Naive thymus-derived CD4-positive, alpha-beta T cell (primary cell): ENCODE data around the gene FRS2. TPM values are rescaled to one million over a fixed set of nuclear protein-coding genes. Genes with fewer than 3 reads are reported as not detected.

Experiments
- ATAC-seq: fragments of 150-1000 bp; cut with Tn5 transposase; 2 replicates; pipeline ENCODE4 v1.10.0; 2021; ENCODE audit warnings: mild to moderate bottlenecking, moderate library complexity
- CTCF ChIA-PET: fragments of 350-600 bp; sonication (Branson Sonifier 250); formaldehyde crosslinking; loops from one replicate; lab custom pipeline; 2021; ENCODE audit warnings: antibody characterized with exemption; lab: Charles Lee
- POLR2A ChIA-PET: fragments of 350-600 bp; sonication (Branson Sonifier 250); formaldehyde crosslinking; loops from one replicate; lab custom pipeline; 2021; ENCODE audit warnings: antibody characterized with exemption, inconsistent platforms; lab: Charles Lee
- DNase-seq, 9 donors: peaks; one replicate each; pipeline versions ENCODE4 v3.0.0 to v3.0.0-alpha.2; 2020 to 2022; ENCODE audit warnings: mixed read lengths in 1 of 9
- H3K27ac ChIP-seq: one replicate; pipeline ENCODE4 v1.7.0; 2013; ENCODE audit warnings: mild to moderate bottlenecking, low read depth, low read length, moderate library complexity
- H3K27me3 ChIP-seq, 2 donors: one replicate each; pipeline ENCODE4 v1.7.0; 2013; ENCODE audit warnings: low read length in 2 of 2, mild to moderate bottlenecking in 2 of 2, moderate library complexity in 2 of 2; ENCODE audit not compliant: control insufficient read depth in 2 of 2, insufficient read depth in 2 of 2
- H3K36me3 ChIP-seq, 3 experiments: 1 replicate in 2 of 3; 2 replicates in 1 of 3; pipeline ENCODE4 v1.7.0; 2013; ENCODE audit warnings: low read length in 3 of 3, mild to moderate bottlenecking in 3 of 3, moderate library complexity in 1 of 3; ENCODE audit not compliant: insufficient read depth in 3 of 3, control insufficient read depth in 2 of 3
- H3K4me1 ChIP-seq, 2 donors: one replicate each; pipeline ENCODE4 v1.7.0; 2013; ENCODE audit warnings: low read length in 2 of 2, mild to moderate bottlenecking in 2 of 2, moderate library complexity in 1 of 2; ENCODE audit not compliant: control insufficient read depth in 2 of 2, insufficient read depth in 2 of 2
- H3K4me3 ChIP-seq: 2 replicates; pipeline ENCODE4 v1.7.0; 2013; ENCODE audit warnings: mild to moderate bottlenecking, low read length
- H3K9me3 ChIP-seq, 3 experiments: 1 replicate in 2 of 3; 2 replicates in 1 of 3; pipeline ENCODE4 v1.7.0; 2013; ENCODE audit warnings: low read length in 3 of 3; ENCODE audit not compliant: control insufficient read depth in 2 of 3
- H3K27ac Mint-ChIP-seq, 9 donors: one replicate each; pipeline ENCODE4 v1.8.0; 2020 to 2022; ENCODE audit warnings: mixed read lengths in 9 of 9, mild to moderate bottlenecking in 8 of 9, moderate library complexity in 5 of 9, inconsistent platforms in 2 of 9
- H3K27me3 Mint-ChIP-seq, 5 donors: one replicate each; pipeline ENCODE4 v1.8.0; 2021 to 2022; ENCODE audit warnings: mixed read lengths in 5 of 5, mild to moderate bottlenecking in 1 of 5
- H3K36me3 Mint-ChIP-seq, 5 donors: one replicate each; pipeline ENCODE4 v1.8.0; 2020 to 2022; ENCODE audit warnings: mixed read lengths in 5 of 5, mild to moderate bottlenecking in 3 of 5, inconsistent platforms in 1 of 5
- H3K4me1 Mint-ChIP-seq, 7 donors: one replicate each; pipeline ENCODE4 v1.8.0; 2020 to 2022; ENCODE audit warnings: mixed read lengths in 7 of 7, mild to moderate bottlenecking in 3 of 7, inconsistent platforms in 1 of 7
- H3K4me3 Mint-ChIP-seq, 10 donors: one replicate each; pipeline ENCODE4 v1.8.0; 2020 to 2022; ENCODE audit warnings: mild to moderate bottlenecking in 10 of 10, mixed read lengths in 10 of 10, moderate library complexity in 6 of 10, inconsistent platforms in 2 of 10
- H3K9me3 Mint-ChIP-seq, 11 donors: one replicate each; pipeline ENCODE4 v1.8.0; 2020 to 2022; ENCODE audit warnings: mixed read lengths in 11 of 11, mild to moderate bottlenecking in 4 of 11, inconsistent platforms in 1 of 11, moderate library complexity in 1 of 11
- intact Hi-C, 2 donors: fragments of 100-400 bp; cut with micrococcal nuclease; formaldehyde crosslinking; loops; one replicate each; pipeline ENCODE4 v1.15.1; 2023
- polyA plus RNA-seq, 2 donors: library from polyadenylated mRNA; unstranded; fragments of 300-500 nt; fragmentation: Illumina TruSeq; gene quantifications; one replicate each; pipeline ENCODE4 v1.2.3, GENCODE V29; 2021
- total RNA-seq, 6 experiments: library from RNA in 5 of 6; stranded (reverse) in 5 of 6; gene quantifications; 1 replicate in 5 of 6; 2 replicates in 1 of 6; pipeline ENCODE4 v1.2.3 and lab custom pipeline; 2021 to 2026

The FRS2 gene
- total and polyA plus RNA-seq, 7 experiments from 2014 or later, result 11.0 to 30.1 (median 21.8) TPM

- intact Hi-C loops, result no loop called here
- Mint-ChIP-seq H3K4me1 (peaks cover 37 to 85% (median 74%) of the 10 kb centered on the region in 7 donors), H3K27ac (no peak overlapping the region), H3K9me3 (no peaks in the 10 kb centered on the region), H3K27me3 (no peaks in the 10 kb centered on the region), H3K4me3 (peak overlapping the region in 1 of 10 donors; percentile 5), H3K36me3 (peaks cover 0 to 19% (median 8%) of the 10 kb centered on the region in 5 donors)
- H3K4me1 ChIP-seq, result peaks cover 4 to 5% of the 10 kb centered on the region in 2 donors
- ATAC-seq (no peak), DNase-seq (no peak)
- no peaks in the 10 kb centered on the region for H3K36me3 ChIP-seq
- ChIA-PET POLR2A (no interaction called here), CTCF (no interaction called here)
- H3K9me3 ChIP-seq, result no peaks in the 10 kb centered on the region
- H3K27me3 ChIP-seq, result no peaks in the 10 kb centered on the region
- H3K27ac ChIP-seq, result no peak overlapping the region
- H3K4me3 ChIP-seq, result no peak overlapping the region
These were observed 6.3 kb downstream of the FRS2 start for GRCh38 chr12:69476276-69477017.

GRCh38 chr12:69479675-69480074, 9.5 kb downstream of the FRS2 start:
- peaks cover 0 to 3% of the 10 kb centered on the region in 2 donors for H3K4me1 ChIP-seq
- Mint-ChIP-seq H3K9me3 (peaks cover 0 to 2% (median 0%) of the 10 kb centered on the region in 11 donors), H3K27ac (no peak overlapping the region), H3K36me3 (peaks cover 3 to 23% (median 10%) of the 10 kb centered on the region in 5 donors), H3K4me3 (peak overlapping the region in 2 of 10 donors; percentile 13 to 30), H3K4me1 (peaks cover 23 to 84% (median 72%) of the 10 kb centered on the region in 7 donors), H3K27me3 (no peaks in the 10 kb centered on the region)
- H3K27ac ChIP-seq, result no peak overlapping the region
- H3K36me3 ChIP-seq, result no peaks in the 10 kb centered on the region
- ChIA-PET POLR2A (interaction anchor here (0.6 kb wide), 1 partner anchor 205 kb away, joined by 3 read pairs; no protein-coding TSS in a partner anchor), CTCF (no interaction called here)
- no peaks in the 10 kb centered on the region for H3K9me3 ChIP-seq
- H3K4me3 ChIP-seq, result no peak overlapping the region
- no peak for DNase-seq
- intact Hi-C loops, result no loop called here
- ATAC-seq, result no peak
- no peaks in the 10 kb centered on the region for H3K27me3 ChIP-seq

GRCh38 chr12:69480698-69481097, 10.5 kb downstream of the FRS2 start:
- POLR2A ChIA-PET, result interaction anchor here (1.2 kb wide), 1 partner anchor 147 kb away, joined by 3 read pairs; no protein-coding TSS in a partner anchor

GRCh38 chr12:69481133-69481532, 10.9 kb downstream of the FRS2 start:
- POLR2A ChIA-PET, result interaction anchor here (1.2 kb wide), 1 partner anchor 148 kb away, joined by 3 read pairs; no protein-coding TSS in a partner anchor
- Histone ChIP-seq H3K9me3 (no peaks in the 10 kb centered on the region), H3K27me3 (no peaks in the 10 kb centered on the region), H3K36me3 (no peaks in the 10 kb centered on the region), H3K4me3 (no peak overlapping the region), H3K4me1 (peaks cover 0 to 3% of the 10 kb centered on the region in 2 donors), H3K27ac (no peak overlapping the region)
- intact Hi-C loops, result no loop called here
- no peak overlapping the region for H3K27ac Mint-ChIP-seq
- CTCF ChIA-PET, result no interaction called here
- H3K9me3 Mint-ChIP-seq, result peaks cover 0 to 2% (median 0%) of the 10 kb centered on the region in 11 donors
- H3K4me1 Mint-ChIP-seq, result peaks cover 18 to 72% (median 59%) of the 10 kb centered on the region in 7 donors
- H3K27me3 Mint-ChIP-seq, result no peaks in the 10 kb centered on the region
- DNase-seq (no peak), ATAC-seq (no peak)
- peaks cover 4 to 25% (median 13%) of the 10 kb centered on the region in 5 donors for H3K36me3 Mint-ChIP-seq
- peak overlapping the region in 2 of 10 donors; percentile 51 to 52 for H3K4me3 Mint-ChIP-seq

More at GRCh38 chr12:69480698-69481097, 10.5 kb downstream of the FRS2 start:
- Mint-ChIP-seq H3K4me1 (peaks cover 19 to 75% (median 64%) of the 10 kb centered on the region in 7 donors), H3K27ac (no peak overlapping the region), H3K27me3 (no peaks in the 10 kb centered on the region), H3K9me3 (peaks cover 0 to 2% (median 0%) of the 10 kb centered on the region in 11 donors), H3K36me3 (peaks cover 4 to 25% (median 13%) of the 10 kb centered on the region in 5 donors), H3K4me3 (no peak overlapping the region)
- no peaks in the 10 kb centered on the region for H3K36me3 ChIP-seq
- H3K9me3 ChIP-seq, result no peaks in the 10 kb centered on the region
- peaks cover 0 to 3% of the 10 kb centered on the region in 2 donors for H3K4me1 ChIP-seq
- H3K27me3 ChIP-seq, result no peaks in the 10 kb centered on the region
- no peak overlapping the region for H3K4me3 ChIP-seq
- H3K27ac ChIP-seq, result no peak overlapping the region
- CTCF ChIA-PET, result no interaction called here
- intact Hi-C loops, result no loop called here
- no peak for DNase-seq
- no peak for ATAC-seq

GRCh38 chr12:69483700-69484099, 13.5 kb downstream of the FRS2 start:
- H3K4me3 Mint-ChIP-seq, result peak overlapping the region in 1 of 10 donors; percentile 34
- POLR2A ChIA-PET, result interaction anchor here (2.1 kb wide), 1 partner anchor 13 kb away, joined by 6 read pairs; the partner anchor contains the start of gene FRS2
- CTCF ChIA-PET, result interaction anchor here (1.0 kb wide), 1 partner anchor 328 kb away, joined by 5 read pairs; no protein-coding TSS in a partner anchor
- no peaks in the 10 kb centered on the region for H3K9me3 ChIP-seq
- H3K4me3 ChIP-seq, result no peak overlapping the region
- H3K4me1 ChIP-seq, result peaks cover 0 to 3% of the 10 kb centered on the region in 2 donors
- H3K27me3 Mint-ChIP-seq, result no peaks in the 10 kb centered on the region
- intact Hi-C loops, result no loop called here
- H3K27ac ChIP-seq, result no peak overlapping the region
- ATAC-seq (no peak), DNase-seq (no peak)
- H3K27me3 ChIP-seq, result no peaks in the 10 kb centered on the region
- peak overlapping the region in 3 of 9 donors; percentile 38 to 55 (median 41) for H3K27ac Mint-ChIP-seq
- H3K36me3 Mint-ChIP-seq, result peaks cover 14 to 48% (median 39%) of the 10 kb centered on the region in 5 donors
- peaks cover 25 to 91% (median 71%) of the 10 kb centered on the region in 7 donors for H3K4me1 Mint-ChIP-seq
- peaks cover 0 to 16% (median 4%) of the 10 kb centered on the region in 11 donors for H3K9me3 Mint-ChIP-seq
- no peaks in the 10 kb centered on the region for H3K36me3 ChIP-seq

GRCh38 chr12:69484428-69484827, 14.2 kb downstream of the FRS2 start:
- H3K27ac Mint-ChIP-seq, result peak overlapping the region in 3 of 9 donors; percentile 3 to 38 (median 31)
- ChIA-PET CTCF (no interaction called here), POLR2A (interaction anchor here (0.6 kb wide), 1 partner anchor 33 kb away, joined by 3 read pairs; no protein-coding TSS in a partner anchor)
- no peaks in the 10 kb centered on the region for H3K27me3 Mint-ChIP-seq
- Histone ChIP-seq H3K27me3 (no peaks in the 10 kb centered on the region), H3K27ac (no peak overlapping the region), H3K4me3 (no peak overlapping the region), H3K4me1 (peaks cover 0 to 3% of the 10 kb centered on the region in 2 donors), H3K36me3 (no peaks in the 10 kb centered on the region), H3K9me3 (no peaks in the 10 kb centered on the region)
- ATAC-seq, result no peak
- H3K9me3 Mint-ChIP-seq, result peaks cover 0 to 16% (median 4%) of the 10 kb centered on the region in 11 donors
- H3K4me3 Mint-ChIP-seq, result peak overlapping the region in 5 of 10 donors; percentile 0 to 36 (median 18)
- DNase-seq, result no peak
- H3K36me3 Mint-ChIP-seq, result peaks cover 14 to 51% (median 39%) of the 10 kb centered on the region in 5 donors
- peaks cover 25 to 92% (median 70%) of the 10 kb centered on the region in 7 donors for H3K4me1 Mint-ChIP-seq
- intact Hi-C loops, result no loop called here
